ENCODE data around the gene LPA.
"Not testable (repeated sequence)": the region's sequence is repeated elsewhere in the genome, so short reads cannot be mapped to it uniquely, and the experiment has no call there.

The LPA gene

DNA sequence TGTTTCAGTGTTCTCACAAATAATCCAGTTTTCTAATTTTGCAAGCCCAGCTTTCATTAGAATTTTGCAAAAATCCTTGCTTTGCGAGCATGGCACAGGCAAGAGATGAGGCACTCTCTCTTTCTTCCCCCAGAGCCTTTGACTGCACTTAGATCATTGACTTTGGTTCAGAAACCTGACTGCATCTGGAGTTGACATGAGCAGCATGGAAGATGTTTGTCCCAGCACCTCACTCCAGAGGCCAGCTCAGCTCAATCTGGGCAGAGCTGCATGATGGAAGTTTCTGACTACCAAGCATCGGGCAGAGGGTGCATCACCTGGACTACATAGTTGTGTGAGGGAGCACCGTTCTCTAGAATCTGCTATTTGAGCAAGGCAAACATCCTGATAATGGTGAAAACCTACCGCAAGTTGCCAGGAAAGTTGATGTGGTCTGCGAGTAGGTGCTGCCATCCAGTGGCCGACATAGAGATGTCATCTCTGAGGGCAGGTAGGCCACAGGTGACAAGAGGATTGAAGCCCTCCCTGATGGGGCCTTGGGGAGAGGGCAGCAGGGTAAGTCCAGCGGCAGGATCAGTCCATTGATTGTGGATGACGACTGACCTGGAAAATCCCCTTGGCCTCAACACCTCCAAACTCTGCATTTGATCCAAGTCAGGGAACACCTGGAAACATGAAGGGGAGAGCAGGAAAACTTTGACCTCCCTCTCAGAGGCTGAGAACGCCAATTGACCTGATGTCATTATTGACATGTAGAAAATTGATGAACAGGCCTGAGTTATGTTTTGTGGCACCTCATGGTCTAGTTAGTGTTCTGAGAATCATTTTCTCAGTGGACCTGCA is 3.8 kb upstream of the LPA start:
- DNase-seq (ENCODE audit: low spot score) = peak; percentile 55

DNA sequence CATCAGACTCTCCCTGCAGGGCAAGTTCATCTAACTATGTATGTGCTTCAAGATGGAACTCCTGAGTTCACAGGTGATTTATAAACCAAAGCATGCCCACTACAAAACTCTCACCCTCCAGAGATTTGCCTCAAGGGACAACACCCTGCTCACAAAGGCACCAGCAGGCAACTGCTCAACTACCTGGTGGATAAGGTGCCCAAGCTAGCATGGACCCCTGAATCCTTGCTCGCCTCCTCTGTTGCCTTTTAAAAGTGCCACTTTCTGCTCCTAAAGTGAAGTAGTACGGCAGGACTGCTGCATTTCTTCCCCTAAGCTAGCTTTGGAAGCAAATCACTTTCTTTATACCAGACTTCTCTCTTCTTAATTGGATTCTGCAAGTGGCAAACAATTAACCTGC is 1.2 kb downstream of the LPA start:
- no peak for DNase-seq (ENCODE audit: low spot score)

DNA sequence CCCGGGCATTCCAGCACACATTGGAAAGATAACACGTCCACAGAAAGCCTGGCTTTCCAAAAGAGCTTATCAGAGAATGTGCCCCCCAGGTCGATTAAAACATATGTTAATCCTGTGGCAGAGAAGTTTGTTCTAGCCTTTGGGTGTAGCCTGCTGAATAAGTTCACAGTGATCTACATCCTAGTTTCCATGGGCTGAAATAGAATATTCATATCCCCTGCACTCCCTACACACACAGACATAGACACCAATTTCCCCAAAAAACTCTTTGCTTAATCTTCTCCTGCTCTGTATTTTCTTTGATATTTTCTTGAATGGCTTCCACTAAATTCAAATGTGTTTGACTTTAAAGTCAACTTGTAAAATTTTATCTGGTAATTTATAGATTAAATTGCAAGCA is 1.6 kb downstream of the LPA start:
- no peak for DNase-seq (ENCODE audit: low spot score)

DNA sequence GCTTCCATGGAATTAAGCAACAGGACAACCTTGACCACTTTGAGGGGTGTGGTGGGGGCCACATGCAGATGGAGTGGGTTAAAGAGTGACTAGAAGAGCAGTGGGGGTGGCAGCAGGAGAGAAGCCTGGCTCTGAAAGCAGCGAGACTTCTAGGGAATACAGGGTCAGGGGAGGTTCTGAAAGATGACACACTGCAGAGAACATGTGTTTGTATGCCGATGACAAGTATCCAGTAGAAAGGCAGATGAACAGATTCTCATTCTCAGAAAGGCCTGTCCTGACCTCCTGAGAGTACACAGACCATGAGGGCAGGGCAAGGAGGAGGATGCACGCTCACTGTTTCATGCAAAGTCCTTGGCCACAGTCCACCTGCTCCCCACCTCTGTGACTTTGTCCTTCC is 2.9 kb downstream of the LPA start:
- DNase-seq (ENCODE audit: low spot score) = no peak

DNA sequence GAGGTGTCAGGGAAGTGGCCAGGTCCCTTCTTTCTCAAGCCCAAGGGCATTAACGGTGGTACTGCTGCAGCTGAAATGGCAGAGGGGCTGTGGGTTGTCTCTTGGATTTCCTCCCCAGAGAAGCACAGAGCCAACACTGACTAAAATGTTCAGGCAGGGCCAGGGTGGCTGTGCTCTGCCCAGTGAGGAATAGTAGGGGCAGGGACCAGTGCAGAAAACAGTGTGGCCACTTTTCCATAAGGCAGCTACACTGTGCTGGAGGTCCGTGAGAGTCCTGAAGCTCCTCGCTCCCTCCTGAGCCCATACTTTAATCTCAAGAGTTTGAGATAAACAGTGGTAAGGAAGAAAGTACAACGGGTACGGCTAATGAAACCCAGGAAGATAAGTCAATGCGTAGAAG is 4.5 kb downstream of the LPA start:
- no peak for DNase-seq (ENCODE audit: low spot score)

DNA sequence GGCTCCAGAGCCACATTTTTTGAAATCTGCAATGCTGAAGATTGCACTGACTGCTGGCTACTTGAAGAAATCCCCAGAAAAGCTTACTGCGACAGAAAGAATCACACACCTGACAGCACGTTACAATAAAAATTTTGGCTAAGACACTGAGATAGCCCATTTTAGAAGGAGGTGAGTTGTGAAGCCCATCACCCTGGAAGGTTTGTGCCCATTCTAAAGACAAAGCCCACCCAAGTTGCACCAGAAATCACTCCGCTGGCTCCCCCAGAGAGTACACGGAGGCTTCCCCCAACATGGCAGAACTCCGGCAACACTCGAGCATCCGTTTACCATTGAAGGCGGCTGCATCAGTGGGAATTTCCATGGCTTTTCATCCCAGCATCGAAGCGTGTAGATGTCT is 29.4 kb downstream of the LPA start:
- DNase-seq (ENCODE audit: low spot score) = peak; percentile 24

DNA sequence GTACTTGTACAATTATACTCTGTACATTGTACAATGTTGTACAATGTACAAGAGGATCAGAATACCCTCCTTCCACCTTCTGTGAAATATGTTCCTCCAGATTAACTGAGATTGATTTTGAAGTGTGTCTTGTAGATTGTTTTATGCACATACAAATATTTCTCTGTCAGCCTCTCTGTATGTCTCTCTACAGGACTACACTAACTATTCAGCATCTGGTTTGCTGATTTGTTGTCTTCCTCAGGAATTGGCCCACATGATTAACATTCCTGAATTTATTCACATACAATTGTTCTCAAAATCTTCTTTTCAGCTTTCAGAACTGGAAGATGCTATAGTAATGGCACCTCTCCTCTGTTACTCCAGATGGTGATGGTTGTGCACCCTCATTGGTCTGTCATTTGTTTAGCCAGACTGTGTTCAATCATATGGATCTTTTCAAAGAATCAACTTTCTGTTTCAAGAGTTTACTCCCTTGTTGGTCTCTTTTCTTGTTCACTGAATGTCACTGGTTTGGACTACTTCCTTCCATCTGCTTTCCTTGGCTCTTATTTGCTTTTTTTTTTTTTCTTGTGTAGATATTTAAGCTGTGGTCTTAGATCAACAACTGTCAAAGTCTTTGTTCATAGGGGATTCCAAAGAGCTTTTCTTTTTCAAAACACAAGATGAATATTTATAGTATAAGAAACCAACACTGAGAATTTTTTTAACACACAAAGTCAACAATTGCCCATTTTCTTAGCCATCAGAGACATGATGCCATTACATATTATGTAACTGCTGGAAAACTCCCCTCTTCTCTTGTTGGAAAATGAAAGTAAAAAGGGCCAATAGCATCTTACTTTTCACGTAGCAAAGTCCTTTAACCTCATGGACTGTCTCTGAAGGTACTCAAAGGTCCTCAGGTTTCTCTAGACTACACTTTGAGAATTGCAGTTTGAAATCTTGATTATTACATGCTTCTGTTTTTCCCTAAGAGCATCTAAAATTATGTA is 67.9 kb downstream of the LPA start:
- DNase-seq (ENCODE audit: low spot score) = no peak

DNA sequence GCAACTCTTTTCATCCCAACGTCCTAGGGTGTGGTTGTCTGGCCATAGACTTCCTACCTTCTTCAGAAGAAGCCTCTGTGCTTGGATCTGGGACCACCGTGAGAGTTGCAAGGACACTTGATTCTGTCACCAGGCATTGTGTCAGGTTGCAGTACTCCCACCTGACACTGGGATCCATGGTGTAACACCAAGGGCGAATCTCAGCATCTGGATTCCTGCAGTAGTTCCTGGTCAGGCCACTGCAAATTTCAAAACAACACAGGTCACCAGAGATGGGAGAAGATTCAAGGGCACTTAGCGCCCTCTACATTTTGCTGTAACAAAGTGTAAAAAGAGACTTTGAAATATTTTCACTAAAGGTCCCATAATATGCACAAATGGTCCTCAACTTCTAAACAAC is 68.8 kb downstream of the LPA start:
- DNase-seq (ENCODE audit: low spot score) = not testable (repeated sequence)

DNA sequence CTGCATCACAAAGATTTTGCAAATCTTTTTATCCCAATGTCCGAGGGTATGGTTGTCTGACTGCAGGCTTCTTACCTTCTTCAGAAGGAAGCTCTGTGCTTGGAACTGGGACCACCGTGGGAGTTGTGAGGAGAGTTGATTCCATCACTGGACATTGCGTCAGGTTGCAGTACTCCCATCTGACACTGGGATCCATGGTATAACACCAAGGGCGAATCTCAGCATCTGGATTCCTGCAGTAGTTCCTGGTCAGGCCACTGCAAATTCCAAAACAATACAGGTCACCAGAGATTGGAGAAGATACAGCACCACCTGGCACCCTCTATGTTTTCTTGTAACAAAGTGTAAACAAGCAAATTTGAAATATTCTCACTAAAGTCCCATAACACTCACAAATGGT is 77.7 kb downstream of the LPA start:
- DNase-seq (ENCODE audit: low spot score) = no peak

DNA sequence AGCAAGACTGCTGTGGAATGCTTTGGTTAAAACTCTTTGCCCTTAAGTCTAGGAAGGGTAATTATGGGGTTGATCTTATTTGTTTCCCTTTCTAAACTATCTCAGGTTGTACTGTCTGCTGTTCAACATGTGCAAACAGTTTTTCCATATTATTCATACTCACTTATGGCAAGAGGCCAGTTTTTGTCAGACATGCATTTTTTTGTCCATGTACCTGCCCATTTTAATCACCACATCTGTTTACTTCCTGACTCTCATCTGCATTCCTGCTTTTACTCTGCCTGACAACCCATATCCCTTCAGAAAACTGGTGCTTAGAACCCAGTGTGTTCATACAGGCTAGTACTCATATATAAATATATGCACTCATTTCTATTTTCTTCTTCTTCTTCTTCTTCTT is 80.3 kb downstream of the LPA start:
- DNase-seq (ENCODE audit: low spot score) = peak; percentile 9

DNA sequence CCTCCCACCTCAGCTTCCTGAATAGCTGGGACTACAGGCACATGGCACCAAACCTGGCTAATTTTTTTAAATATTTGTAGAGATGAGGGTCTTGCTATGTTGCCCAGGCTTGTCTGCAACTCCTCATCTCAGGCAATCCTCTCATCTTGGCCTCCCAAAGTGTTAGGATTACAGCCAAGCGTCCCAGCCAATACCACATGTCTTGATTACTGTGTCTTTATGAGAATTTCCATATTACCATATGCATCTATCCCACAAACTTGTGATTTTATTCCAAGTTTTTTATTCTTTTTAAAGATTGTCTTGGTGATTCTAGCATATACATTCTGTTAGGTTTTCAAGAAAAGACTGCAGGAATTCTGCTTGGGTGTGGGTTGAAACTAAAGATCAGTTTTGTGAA is 82.7 kb downstream of the LPA start:
- no peak for DNase-seq (ENCODE audit: low spot score)

DNA sequence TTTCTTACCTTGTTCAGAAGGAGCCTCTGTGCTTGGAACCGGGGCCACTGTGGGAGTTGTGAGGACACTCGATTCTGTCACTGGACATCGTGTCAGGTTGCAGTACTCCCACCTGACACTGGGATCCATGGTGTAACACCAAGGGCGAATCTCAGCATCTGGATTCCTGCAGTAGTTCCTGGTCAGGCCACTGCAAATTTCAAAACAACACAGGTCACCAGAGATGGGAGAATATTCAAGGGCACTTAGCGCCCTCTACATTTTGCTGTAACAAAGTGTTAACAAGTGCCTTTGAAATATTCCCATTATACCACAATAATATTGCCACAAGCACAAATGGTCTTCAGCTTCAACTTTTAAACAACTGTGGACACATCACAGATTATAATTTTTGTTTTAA is 85.6 kb downstream of the LPA start:
- not testable (repeated sequence) for DNase-seq (ENCODE audit: low spot score)

DNA sequence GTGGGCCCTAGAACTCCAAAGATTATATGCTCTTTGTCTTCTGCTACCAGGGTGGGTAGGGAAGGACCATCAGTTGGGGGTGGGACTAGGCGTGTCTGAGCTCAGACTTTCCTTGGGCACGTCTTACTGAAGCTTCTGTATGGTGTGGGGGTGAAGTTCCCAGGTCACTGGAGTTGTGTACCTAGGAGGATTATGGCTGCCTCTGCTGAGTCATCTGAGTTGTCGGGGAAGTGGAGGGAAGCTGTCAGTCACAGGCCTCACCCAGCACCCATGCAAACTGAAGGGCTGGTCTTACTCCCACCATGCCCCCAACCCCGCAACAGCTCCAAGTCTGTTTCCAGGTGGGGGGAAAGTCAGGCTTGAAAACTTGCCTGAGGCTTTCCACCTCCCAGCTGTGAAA is 90.1 kb downstream of the LPA start:
- no peak for DNase-seq (ENCODE audit: low spot score)

DNA sequence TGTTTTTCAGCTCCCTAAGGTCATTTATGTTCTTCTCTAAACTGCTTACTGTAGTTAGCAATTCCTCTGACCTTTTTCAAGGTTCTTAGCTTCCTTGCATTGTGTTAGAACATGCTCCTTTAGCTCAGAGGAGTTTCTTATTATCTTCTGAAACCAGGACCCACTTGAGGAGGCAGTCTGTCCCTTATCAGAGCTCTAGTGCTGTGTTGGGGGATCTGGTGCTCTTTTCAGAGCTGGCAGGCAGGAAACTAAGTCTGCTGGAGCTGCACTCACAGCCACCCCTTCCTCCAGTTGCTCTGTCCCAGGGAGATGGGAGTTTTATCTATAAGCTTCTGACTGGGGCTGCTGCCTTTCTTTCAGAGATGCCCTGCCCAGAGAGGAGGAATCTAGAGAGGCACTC is 92.9 kb downstream of the LPA start:
- DNase-seq (ENCODE audit: low spot score) = not testable (repeated sequence)

DNA sequence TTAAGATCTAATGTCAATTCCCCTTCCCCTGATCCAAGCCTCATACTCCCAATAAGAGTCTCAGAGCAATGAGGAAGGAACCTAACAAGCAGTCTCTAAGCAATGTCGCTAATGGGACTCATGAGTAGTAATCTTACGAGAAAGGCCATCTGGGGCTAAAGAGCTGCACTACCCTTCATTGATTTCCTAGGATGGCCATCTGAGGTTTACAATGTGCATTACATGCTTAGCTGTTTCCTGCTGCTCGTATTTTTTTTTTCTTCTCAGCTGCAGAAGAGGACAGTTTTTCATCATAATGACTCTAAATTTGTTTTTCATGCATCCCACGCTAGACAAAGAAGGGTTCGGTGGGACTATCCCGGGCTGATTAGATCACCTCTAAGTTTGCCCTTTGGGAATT is 119.3 kb downstream of the LPA start:
- DNase-seq (ENCODE audit: low spot score) = no peak

DNA sequence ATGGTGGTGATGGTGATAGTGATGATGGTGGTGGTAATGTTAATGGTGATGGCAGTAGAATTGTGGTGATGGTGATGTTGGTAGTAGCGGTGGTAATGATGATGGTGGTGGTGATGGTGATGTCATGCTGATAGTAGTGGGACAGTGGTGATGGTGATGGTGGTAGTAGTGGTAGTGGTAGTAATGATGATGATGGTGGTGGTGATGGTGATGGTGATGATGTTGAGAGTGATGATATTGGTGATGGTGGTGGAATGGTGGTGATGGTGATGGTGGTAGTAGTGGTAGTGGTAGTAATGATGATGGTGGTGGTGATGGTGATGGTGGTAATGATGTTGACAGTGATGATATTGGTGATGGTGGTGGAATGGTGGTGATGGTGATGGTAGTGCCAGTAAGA is 128.8 kb downstream of the LPA start:
- DNase-seq (ENCODE audit: low spot score) = no peak

DNA sequence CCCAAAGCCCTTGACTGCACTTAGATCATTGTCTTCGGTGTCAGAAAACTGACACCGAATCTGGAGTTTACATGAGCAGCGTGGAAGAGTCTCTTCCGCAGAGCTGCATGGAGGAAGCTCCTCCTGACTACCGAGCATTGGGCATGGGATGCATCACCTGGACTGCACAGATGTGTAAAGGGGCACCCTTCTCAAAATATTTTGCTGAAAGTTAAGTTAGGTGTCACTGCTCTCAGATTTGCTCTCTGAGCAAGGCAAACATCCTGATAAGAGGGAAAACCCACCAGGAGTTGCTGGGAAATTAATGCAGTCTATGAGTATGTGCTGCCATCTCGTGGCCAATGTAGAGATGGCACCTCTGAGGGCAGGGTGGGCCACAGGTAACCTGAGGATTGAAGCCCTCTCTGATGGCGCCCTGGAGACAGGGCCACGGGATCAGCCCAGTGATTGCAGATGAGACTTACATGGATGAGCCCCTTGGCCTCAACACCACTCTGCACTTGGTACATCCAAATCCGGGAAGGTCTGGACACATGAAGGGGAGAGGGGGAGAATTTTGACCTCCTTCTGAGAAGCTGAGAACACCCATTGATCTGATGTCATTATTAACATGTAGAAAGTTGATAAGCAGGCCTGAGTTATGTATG is 129.9 kb downstream of the LPA start:
- DNase-seq (ENCODE audit: low spot score) = peak; percentile 57

DNA sequence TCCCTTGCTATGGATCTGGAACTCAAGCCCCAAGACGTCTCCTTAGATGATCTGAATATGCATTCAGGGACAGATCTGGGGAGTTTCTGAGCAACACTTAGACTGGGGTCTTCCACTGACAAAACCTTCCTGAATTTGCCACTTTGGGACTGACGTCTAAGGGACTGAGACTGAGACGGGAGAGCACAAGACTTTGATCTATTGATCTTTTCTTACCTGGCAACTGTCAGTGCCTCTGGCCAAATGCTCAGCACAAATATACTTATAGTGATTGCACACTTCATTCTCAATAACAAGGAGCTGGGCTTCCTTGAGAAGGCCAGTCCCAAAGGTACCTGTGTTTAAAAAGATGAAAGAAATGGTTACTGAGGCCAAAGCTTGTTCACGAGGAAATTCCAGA is 131.8 kb downstream of the LPA start:
- no peak for DNase-seq (ENCODE audit: low spot score)

DNA sequence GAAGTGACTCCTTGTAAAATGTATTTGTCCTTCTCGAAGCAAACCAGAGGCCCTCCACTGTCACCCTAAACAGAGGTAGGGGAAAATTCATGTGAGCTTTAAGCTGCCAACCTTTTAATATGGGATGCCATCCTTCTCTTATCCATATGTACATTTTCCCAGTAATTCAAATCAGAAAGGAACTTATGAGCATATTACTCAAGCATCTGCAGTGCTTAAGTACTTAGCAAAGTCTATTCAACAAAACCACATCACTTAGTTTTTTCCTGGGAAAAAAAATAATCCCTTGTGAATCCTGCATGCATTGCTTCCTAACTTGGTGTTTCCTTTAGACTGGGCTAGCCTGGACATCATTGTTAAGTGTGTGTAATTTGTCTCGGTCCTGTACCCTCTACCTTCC is 132.2 kb downstream of the LPA start:
- no peak for DNase-seq (ENCODE audit: low spot score)

DNA sequence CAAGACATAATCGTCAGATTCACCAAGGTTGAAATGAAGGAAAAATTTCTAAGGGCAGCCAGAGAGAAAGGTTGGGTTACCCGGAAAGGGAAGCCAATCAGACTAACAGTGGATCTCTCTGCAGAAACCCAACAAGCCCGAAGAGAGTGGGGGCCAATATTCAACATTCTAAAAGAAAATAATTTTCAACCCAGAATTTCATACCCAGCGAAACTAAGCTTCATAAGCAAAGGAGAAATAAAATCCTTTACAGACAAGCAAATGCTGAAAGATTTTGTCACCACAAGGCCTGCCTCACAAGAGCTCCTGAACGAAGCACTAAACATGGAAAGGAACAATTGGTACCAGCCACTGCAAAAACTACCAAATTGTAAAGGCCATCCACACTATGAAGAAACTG is 134.6 kb downstream of the LPA start:
- DNase-seq (ENCODE audit: low spot score) = not testable (repeated sequence)

DNA sequence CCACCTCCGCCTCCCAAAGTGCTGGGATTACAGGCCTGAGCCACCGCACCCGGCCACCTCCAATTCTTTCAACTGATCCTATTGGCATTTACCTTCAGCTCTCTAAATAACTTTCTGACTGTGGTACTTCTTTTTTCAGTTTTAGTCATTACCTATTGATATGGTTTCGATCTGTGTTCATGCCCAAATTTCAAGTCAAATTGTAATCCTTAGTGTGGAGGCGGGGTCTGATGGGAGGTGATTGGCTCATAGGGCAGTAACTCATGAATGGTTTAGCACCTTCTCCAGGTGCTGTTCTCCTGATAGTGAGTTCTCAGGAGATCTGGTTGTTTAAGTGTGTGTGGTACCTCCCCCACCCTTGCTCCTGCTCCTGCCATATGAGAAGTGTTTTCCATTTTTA is 140.9 kb downstream of the LPA start:
- DNase-seq (ENCODE audit: low spot score) = no peak

DNA sequence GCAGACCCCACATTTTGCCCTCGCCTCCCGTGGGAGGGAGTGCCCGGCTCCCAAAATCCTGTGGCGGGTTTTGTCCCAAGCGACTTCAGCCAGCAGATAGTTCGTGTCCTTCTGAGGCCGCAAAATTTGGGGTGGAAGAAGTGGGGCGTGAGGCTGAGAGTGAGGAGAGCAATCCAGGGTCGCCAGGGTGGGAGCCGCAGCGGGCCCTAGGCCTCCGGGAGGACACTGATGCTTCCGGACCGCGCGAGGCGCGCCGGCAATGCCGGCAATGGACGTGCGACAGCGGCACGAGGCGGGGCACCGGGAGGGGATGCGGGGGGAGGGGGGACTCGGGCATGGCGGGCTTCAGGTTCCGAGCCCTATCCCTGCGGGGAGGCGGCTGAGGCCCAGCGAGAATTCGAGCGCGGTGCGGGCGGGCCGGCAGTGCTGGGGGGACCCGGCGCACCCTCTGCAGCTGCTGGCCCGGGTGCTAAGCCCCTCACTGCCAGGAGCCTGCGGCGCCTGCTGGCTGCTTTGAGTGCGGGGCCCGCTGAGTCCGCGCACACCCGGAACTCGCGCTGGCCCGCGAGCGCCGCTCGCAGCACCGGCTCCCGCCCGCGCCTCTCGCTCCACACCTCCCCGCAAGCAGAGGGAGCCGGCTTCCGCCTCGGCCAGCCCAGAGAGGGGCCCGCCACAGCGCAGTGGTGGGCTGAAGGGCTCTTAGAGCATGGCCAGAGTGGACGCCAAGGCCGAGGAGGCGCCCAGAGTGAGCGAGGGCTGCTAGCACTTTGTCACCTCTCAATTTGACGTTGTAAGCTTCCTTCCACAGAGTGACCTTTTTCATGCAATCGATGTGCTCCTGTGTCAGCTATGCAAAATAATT is 143.8 kb downstream of the LPA start:
- peak; percentile 53 for DNase-seq (ENCODE audit: low spot score)
